GM12874 (cell line): ENCODE results near the gene CHST3.

ENCODE experiments used
- CTCF ChIP-seq: IDR thresholded peaks from 2 replicates; pipeline ENCODE4 v1.5.1; 2011; ENCODE audit warnings: low read depth, mild to moderate bottlenecking, control low read depth, low read length, moderate library complexity; ENCODE audit not compliant: insufficient read depth

CHST3 gene

GRCh38 chr10:72058347-72058898, 94.2 kb downstream of the CHST3 start:
- no peak for TF ChIP-seq CTCF

GRCh38 chr10:72058989-72059842, 95.0 kb downstream of the CHST3 start:
- no peak for TF ChIP-seq CTCF

DNA sequence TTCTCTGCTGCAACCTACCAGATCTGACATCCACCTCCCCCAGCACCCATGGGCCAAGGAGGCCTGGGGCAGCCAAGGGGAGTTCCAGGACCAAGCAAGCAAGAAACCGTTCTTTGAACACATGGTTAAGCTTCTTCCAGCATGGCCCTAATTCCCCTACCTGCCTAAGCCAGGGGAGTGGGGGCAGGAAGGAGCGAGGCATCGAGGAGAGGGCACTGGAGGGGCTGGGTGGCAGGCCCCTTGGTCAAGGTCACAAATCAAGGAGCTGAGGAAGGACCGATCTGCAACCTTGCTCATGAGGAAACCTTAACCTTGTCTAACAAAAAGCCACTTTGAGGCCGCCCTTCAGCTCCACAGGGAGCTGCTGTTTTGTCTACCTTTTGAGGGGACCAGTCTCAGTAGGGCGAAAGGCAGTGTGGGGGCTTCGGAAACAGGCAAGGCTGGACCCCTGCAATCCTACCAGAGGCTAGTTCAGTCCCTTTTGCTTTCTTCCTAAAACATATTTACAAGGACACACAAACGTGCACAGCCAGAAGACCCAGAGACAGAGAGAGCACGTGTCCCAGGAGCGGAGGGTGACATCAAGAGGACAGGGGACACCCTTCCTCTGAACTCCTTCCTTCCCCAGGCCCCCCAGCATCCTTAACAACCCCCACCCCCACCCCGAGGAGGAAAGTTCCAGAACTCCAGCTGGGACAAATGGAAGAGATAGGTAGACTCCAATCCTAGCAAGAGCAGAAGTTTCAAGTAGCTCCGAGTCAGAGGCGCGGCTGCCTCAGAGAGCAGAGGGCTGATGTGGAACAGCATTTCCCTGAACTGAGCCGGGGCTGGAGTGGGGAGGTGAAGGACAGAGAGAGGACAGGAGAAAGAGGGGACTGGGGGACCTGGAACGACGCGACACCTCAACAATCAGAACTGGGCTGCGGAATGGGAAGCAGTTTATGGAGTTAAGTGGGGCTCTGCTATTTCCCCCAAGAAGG, 95.9 kb downstream of the CHST3 start:
- TF ChIP-seq CTCF = no peak

GRCh38 chr10:72061491-72061890, 97.3 kb downstream of the CHST3 start:
- TF ChIP-seq CTCF = peak; percentile 29; the same call in 1 of the 2 replicates

- TF ChIP-seq CTCF = no peak
Observed at GRCh38 chr10:72061930-72062329, 97.7 kb downstream of the CHST3 start.

GRCh38 chr10:72062382-72062781, 98.2 kb downstream of the CHST3 start:
- no peak for TF ChIP-seq CTCF
